GM23248 (cell line): Measurements from ENCODE around the gene SLC43A1. TPM values are rescaled to one million over a fixed set of nuclear protein-coding genes. Genes with fewer than 3 reads are reported as not detected.
A peak's percentile ranks its signal among the peaks of the same experiment; 100 is the strongest.

Experiments
- DNase-seq: peaks from one replicate; pipeline ENCODE4 v3.0.0-alpha.2; 2015
- H2AFZ ChIP-seq: fragments of 200-600 bp; sonication (generic); 2 replicates; pipeline ENCODE4 v1.6.1; 2016; ENCODE audit warnings: antibody characterized with exemption
- H3F3A ChIP-seq: fragments of 200-600 bp; sonication (generic); 2 replicates; pipeline ENCODE4 v1.6.1; 2016; ENCODE audit warnings: mild to moderate bottlenecking, antibody characterized with exemption, mixed run types; ENCODE audit not compliant: insufficient read depth
- H3K27ac ChIP-seq: fragments of 200-600 bp; sonication (generic); 2 replicates; pipeline ENCODE4 v1.5.1; 2016; ENCODE audit warnings: mild to moderate bottlenecking
- H3K27me3 ChIP-seq: fragments of 200-600 bp; sonication (generic); replicated peaks from 2 replicates; pipeline ENCODE4 v1.6.1; 2016; ENCODE audit warnings: mild to moderate bottlenecking; ENCODE audit not compliant: insufficient read depth
- H3K36me3 ChIP-seq: fragments of 200-600 bp; sonication (generic); 2 replicates; pipeline ENCODE4 v1.6.1; 2016; ENCODE audit warnings: low read depth, mild to moderate bottlenecking
- H3K4me1 ChIP-seq: fragments of 200-600 bp; sonication (generic); 2 replicates; pipeline ENCODE4 v1.6.1; 2016; ENCODE audit warnings: mild to moderate bottlenecking; ENCODE audit not compliant: insufficient read depth
- H3K4me2 ChIP-seq: fragments of 200-600 bp; sonication (generic); one replicate; pipeline ENCODE4 v1.6.1; 2016; ENCODE audit warnings: mild to moderate bottlenecking; ENCODE audit not compliant: unreplicated experiment
- H3K4me3 ChIP-seq: fragments of 200-600 bp; sonication (generic); 2 replicates; pipeline ENCODE4 v1.5.1; 2016; ENCODE audit warnings: mild to moderate bottlenecking
- H3K79me2 ChIP-seq: fragments of 200-600 bp; sonication (generic); 2 replicates; pipeline ENCODE4 v1.6.1; 2016; ENCODE audit warnings: mild to moderate bottlenecking; ENCODE audit not compliant: insufficient read depth
- H3K9ac ChIP-seq: fragments of 200-600 bp; sonication (generic); 2 replicates; pipeline ENCODE4 v1.6.1; 2016; ENCODE audit warnings: mild to moderate bottlenecking
- H3K9me2 ChIP-seq: fragments of 200-600 bp; sonication (generic); 2 replicates; pipeline ENCODE4 v1.6.1; 2016; ENCODE audit warnings: mixed run types, mild to moderate bottlenecking, moderate library complexity; ENCODE audit not compliant: insufficient read depth
- H3K9me3 ChIP-seq: fragments of 200-600 bp; sonication (generic); one replicate; pipeline ENCODE4 v1.6.1; 2017; ENCODE audit warnings: low read depth
- H4K20me1 ChIP-seq: fragments of 200-600 bp; sonication (generic); 2 replicates; pipeline ENCODE4 v1.6.0; 2016; ENCODE audit not compliant: insufficient read depth
- EZH2 ChIP-seq: fragments of 200-600 bp; sonication (generic); IDR thresholded peaks from 2 replicates; pipeline ENCODE4 v1.6.1; 2018; ENCODE audit warnings: antibody characterized with exemption, mild to moderate bottlenecking; ENCODE audit not compliant: insufficient read depth, poor library complexity, severe bottlenecking
- EZH2phosphoT487 ChIP-seq: fragments of 200-600 bp; sonication (generic); IDR thresholded peaks from 2 replicates; pipeline ENCODE4 v1.6.1; 2018; ENCODE audit warnings: antibody characterized with exemption, moderate library complexity, mild to moderate bottlenecking, low read depth; ENCODE audit not compliant: insufficient read depth
- WGBS, 2 experiments: methylation state at CpG; one replicate each; pipeline ENCODE4 v1.1.6; 2015 to 2017; ENCODE audit warnings: low lambda C conversion rate in 2 of 2, low coverage in 1 of 2; ENCODE audit errors: missing lambda C conversion rate in 2 of 2; 5-methylcytosine and 5-hydroxymethylcytosine counted together
- in situ Hi-C: fragments of 300-500 bp; cut with MboI; formaldehyde crosslinking; loops from 2 replicates; pipeline ENCODE4 v1.15.0; 2020
- polyA plus RNA-seq: library from polyadenylated mRNA; unstranded; fragments of >200 nt; fragmentation: Nextera tagmentation; extraction: Ambion mirVana; gene quantifications from 2 replicates; pipeline ENCODE4 v1.2.1, GENCODE V29; 2016
- total RNA-seq: library from RNA; depleted of rRNA; stranded (reverse); fragments of >200 nt; shearing (Covaris generic); gene quantifications from 2 replicates; pipeline ENCODE4 v1.2.3, GENCODE V29; 2014

SLC43A1 gene
- total and polyA plus RNA-seq, 2 experiments from 2014 or later = 7.1 to 9.3 TPM

- no peak for TF ChIP-seq EZH2
- TF ChIP-seq EZH2phosphoT487 = no peak
- in situ Hi-C loops = no loop called here
- H3K79me2 ChIP-seq = no peaks in the 10 kb centered on the region
- H4K20me1 ChIP-seq = no peaks in the 10 kb centered on the region
- no peak overlapping the region for H3K27ac ChIP-seq
- no peaks in the 10 kb centered on the region for H3K9me2 ChIP-seq
- no peaks in the 10 kb centered on the region for H3K9me3 ChIP-seq
- no peak overlapping the region for H3K4me2 ChIP-seq
- no peaks in the 10 kb centered on the region; the same call in 1 of the 2 replicates for H3K4me1 ChIP-seq
- H3F3A ChIP-seq = no peaks in the 10 kb centered on the region
- no peak overlapping the region for H2AFZ ChIP-seq
- H3K36me3 ChIP-seq = no peaks in the 10 kb centered on the region
- peaks cover 10% of the 10 kb centered on the region for H3K27me3 ChIP-seq
- DNase-seq = no peak
- 86 to 94% methylated on average over 11 to 16 of the region's 16 CpGs for WGBS, 2 experiments
- no peak overlapping the region for H3K4me3 ChIP-seq
- no peak overlapping the region for H3K9ac ChIP-seq
These were observed 53.5 kb downstream of the SLC43A1 start for GRCh38 chr11:57461841-57462489.

- no peaks in the 10 kb centered on the region for H3F3A ChIP-seq
- H3K4me2 ChIP-seq = no peak overlapping the region
- H2AFZ ChIP-seq = peak overlapping the region; percentile 77; the same call in 1 of the 2 replicates
- no peaks in the 10 kb centered on the region for H3K9me3 ChIP-seq
- H3K9me2 ChIP-seq = no peaks in the 10 kb centered on the region
- H3K27ac ChIP-seq = no peak overlapping the region
- in situ Hi-C loops = no loop called here
- peak overlapping the region; percentile 66 for H3K4me3 ChIP-seq
- H3K9ac ChIP-seq = 0 out of 2 replicates have a peak overlapping the region, but pooled peaks have one; percentile 31
- H3K27me3 ChIP-seq = peaks cover 10% of the 10 kb centered on the region
- DNase-seq = no peak
- H3K4me1 ChIP-seq = no peaks in the 10 kb centered on the region; the same call in 1 of the 2 replicates
- 18 to 19% methylated on average over 34 to 46 of the region's 50 CpGs for WGBS, 2 experiments
- no peaks in the 10 kb centered on the region for H3K79me2 ChIP-seq
- no peaks in the 10 kb centered on the region for H4K20me1 ChIP-seq
- H3K36me3 ChIP-seq = no peaks in the 10 kb centered on the region
- TF ChIP-seq EZH2phosphoT487 (no peak), EZH2 (no peak)
These were observed 54.4 kb downstream of the SLC43A1 start for GRCh38 chr11:57460758-57461749.

GRCh38 chr11:57460022-57460757, 55.3 kb downstream of the SLC43A1 start, which contains the start of gene RTN4RL2:
RTN4RL2 (plus strand) TSS chr11:57460528; CDS start chr11:57460866, 338 bp downstream.
- no peaks in the 10 kb centered on the region for H4K20me1 ChIP-seq
- no peak for TF ChIP-seq EZH2phosphoT487
- no peak for TF ChIP-seq EZH2
- in situ Hi-C loops = no loop called here
- peak within 1 kb of the TSS; percentile 68 for H3K4me2 ChIP-seq
- H3K79me2 ChIP-seq = no peaks in the 10 kb centered on the region
- peak within 1 kb of the TSS; percentile 66 for H3K4me3 ChIP-seq
- no peaks in the 10 kb centered on the region for H3K36me3 ChIP-seq
- peaks cover 10% of the 10 kb centered on the region for H3K27me3 ChIP-seq
- no peaks in the 10 kb centered on the region for H3K9me2 ChIP-seq
- no peak within 1 kb of the TSS for H3K27ac ChIP-seq
- peak within 1 kb of the TSS; percentile 77; the same call in 1 of the 2 replicates for H2AFZ ChIP-seq
- H3K9ac ChIP-seq = peak within 1 kb of the TSS; percentile 31; the same call in 1 of the 2 replicates
- DNase-seq = peak; percentile 67
- 0 to 2% methylated on average over 21 to 35 of the region's 66 CpGs for WGBS, 2 experiments
- H3K9me3 ChIP-seq = no peaks in the 10 kb centered on the region
- no peaks in the 10 kb centered on the region for H3F3A ChIP-seq
- H3K4me1 ChIP-seq = no peaks in the 10 kb centered on the region; the same call in 1 of the 2 replicates
